ENCODE data around the gene LCP1. TPM values are rescaled to one million over a fixed set of nuclear protein-coding genes. Genes with fewer than 3 reads are reported as not detected.

Gene LCP1
- total and polyA plus RNA-seq, 4 donors, result 6.2 to 76.5 (median 55.4) TPM

DNA sequence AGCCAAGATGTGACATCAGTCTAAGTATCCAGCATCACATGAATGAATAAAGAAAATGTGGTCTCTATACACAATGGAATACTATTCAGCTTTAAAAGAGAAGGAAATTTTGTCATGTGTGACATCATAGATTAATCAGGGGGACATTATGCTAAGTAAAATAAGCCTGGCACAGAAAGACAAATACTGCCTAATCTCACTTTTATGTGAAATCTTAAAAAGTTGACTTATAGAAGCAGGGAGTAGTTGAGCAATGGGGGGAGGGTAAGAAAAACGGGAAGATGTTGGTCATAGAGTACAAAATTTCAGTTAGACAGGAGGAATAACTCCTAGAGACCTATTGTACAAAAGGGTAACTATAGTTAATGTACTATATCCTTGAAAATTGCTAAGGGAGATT lies 10.4 kb upstream of the LCP1 start:
- ATAC-seq (ENCODE audit: low FRiP score) (no peak), DNase-seq (no peak)

DNA sequence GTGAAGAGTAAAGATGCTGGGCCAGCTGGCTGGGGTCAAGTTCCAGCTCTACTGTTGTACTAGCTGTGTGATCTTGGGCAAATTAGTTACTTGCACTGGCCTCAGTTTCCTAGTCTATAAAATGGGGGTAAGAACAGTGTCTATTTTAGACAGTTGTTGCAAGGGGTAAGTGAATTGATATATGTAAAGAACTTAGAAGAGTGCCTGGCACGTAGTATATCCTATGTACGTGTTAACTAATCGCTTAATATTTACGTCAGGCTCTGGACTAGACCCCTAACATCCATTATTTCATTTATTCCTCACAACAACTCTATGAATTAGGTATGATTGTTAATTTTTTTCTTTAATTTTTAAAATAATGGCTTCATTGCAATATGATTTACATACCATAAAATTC lies 3.7 kb upstream of the LCP1 start:
- ATAC-seq (ENCODE audit: low FRiP score), result no peak
- H3K9me3 ChIP-seq (ENCODE audit: control insufficient read depth, low read length), result no peaks in the 10 kb centered on the region
- H3K27ac ChIP-seq (ENCODE audit: low read depth in 1 of 2, low read length in 2 of 2), result no peak overlapping the region
- no peak overlapping the region for H3K4me3 ChIP-seq (ENCODE audit: low read length in 2 of 2)
- WGBS, 2 donors, result 85 to 86% methylated on average over 4 of the region's 4 CpGs
- H3K4me1 ChIP-seq (ENCODE audit: control insufficient read depth in 1 of 2, insufficient read depth in 2 of 2, low read length in 2 of 2), result no peaks in the 10 kb centered on the region
- no peaks in the 10 kb centered on the region for H3K36me3 ChIP-seq (ENCODE audit: control insufficient read depth in 1 of 2, insufficient read depth in 2 of 2, low read length in 1 of 2)
- intact Hi-C loops (cut with DNase I), result no loop called here
- DNase-seq, result no peak
- peaks cover 0 to 3% of the 10 kb centered on the region in 2 donors for H3K27me3 ChIP-seq (ENCODE audit: control insufficient read depth in 1 of 2, insufficient read depth in 2 of 2, low read length in 1 of 2)

More for the DNA sequence above, 10.4 kb upstream of the LCP1 start:
- 26 to 39% methylated on average over 1 of the region's 1 CpG for WGBS, 2 donors
- H3K27ac ChIP-seq (ENCODE audit: low read depth in 1 of 2, low read length in 2 of 2), result no peak overlapping the region
- H3K9me3 ChIP-seq (ENCODE audit: control insufficient read depth, low read length), result no peaks in the 10 kb centered on the region
- intact Hi-C loops (cut with DNase I), result no loop called here
- no peaks in the 10 kb centered on the region for H3K4me1 ChIP-seq (ENCODE audit: control insufficient read depth in 1 of 2, insufficient read depth in 2 of 2, low read length in 2 of 2)
- H3K27me3 ChIP-seq (ENCODE audit: control insufficient read depth in 1 of 2, insufficient read depth in 2 of 2, low read length in 1 of 2), result no peaks in the 10 kb centered on the region
- H3K4me3 ChIP-seq (ENCODE audit: low read length in 2 of 2), result no peak overlapping the region
- no peaks in the 10 kb centered on the region for H3K36me3 ChIP-seq (ENCODE audit: control insufficient read depth in 1 of 2, insufficient read depth in 2 of 2, low read length in 1 of 2)

DNA sequence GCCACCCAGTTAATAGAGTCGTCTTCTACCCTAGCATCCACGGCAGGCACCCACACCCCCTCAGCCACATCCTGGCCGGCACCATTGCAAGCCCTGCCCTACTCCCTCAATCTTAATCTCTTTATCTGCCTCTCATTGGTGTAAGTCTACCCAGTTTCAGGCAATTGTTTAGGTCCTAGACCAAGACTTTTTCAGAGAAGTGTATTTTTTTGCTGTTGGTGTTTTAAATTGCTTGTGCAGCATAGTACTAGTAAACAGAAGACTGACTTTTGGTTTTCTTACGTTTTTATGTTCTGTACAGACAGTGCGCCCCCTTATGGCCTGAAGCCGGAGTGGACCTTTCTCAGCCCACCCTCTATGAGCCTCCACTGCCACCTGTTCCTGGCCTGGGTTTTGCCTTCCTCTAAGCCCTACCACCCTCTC lies 2.3 kb upstream of the LCP1 start:
- 30 to 38% methylated on average over 6 of the region's 6 CpGs for WGBS, 2 donors
- Histone ChIP-seq H3K27ac (ENCODE audit: low read depth in 1 of 2, low read length in 2 of 2) (no peak overlapping the region), H3K27me3 (ENCODE audit: control insufficient read depth in 1 of 2, insufficient read depth in 2 of 2, low read length in 1 of 2) (peaks cover 0 to 3% of the 10 kb centered on the region in 2 donors), H3K9me3 (ENCODE audit: control insufficient read depth, low read length) (no peaks in the 10 kb centered on the region), H3K4me3 (ENCODE audit: low read length in 2 of 2) (no peak overlapping the region), H3K36me3 (ENCODE audit: control insufficient read depth in 1 of 2, insufficient read depth in 2 of 2, low read length in 1 of 2) (no peaks in the 10 kb centered on the region), H3K4me1 (ENCODE audit: control insufficient read depth in 1 of 2, insufficient read depth in 2 of 2, low read length in 2 of 2) (no peaks in the 10 kb centered on the region)
- intact Hi-C loops (cut with DNase I), result no loop called here
- DNase-seq, result peak in 1 of 2 donors; percentile 64
- peak; percentile 54 for ATAC-seq (ENCODE audit: low FRiP score)

GRCh38 chr13:46183018-46183946 lies 1.3 kb upstream of the LCP1 start:
- Histone ChIP-seq H3K4me3 (ENCODE audit: low read length in 2 of 2) (no peak overlapping the region), H3K36me3 (ENCODE audit: control insufficient read depth in 1 of 2, insufficient read depth in 2 of 2, low read length in 1 of 2) (no peaks in the 10 kb centered on the region), H3K4me1 (ENCODE audit: control insufficient read depth in 1 of 2, insufficient read depth in 2 of 2, low read length in 2 of 2) (no peaks in the 10 kb centered on the region), H3K27me3 (ENCODE audit: control insufficient read depth in 1 of 2, insufficient read depth in 2 of 2, low read length in 1 of 2) (peaks cover 0 to 3% of the 10 kb centered on the region in 2 donors), H3K27ac (ENCODE audit: low read depth in 1 of 2, low read length in 2 of 2) (no peak overlapping the region), H3K9me3 (ENCODE audit: control insufficient read depth, low read length) (no peaks in the 10 kb centered on the region)
- no peak for ATAC-seq (ENCODE audit: low FRiP score)
- 79 to 81% methylated on average over 15 of the region's 15 CpGs for WGBS, 2 donors
- intact Hi-C loops (cut with DNase I), result no loop called here
- DNase-seq, result no peak

GRCh38 chr13:46182491-46182877 lies 507 bp upstream of the LCP1 start:
- 78 to 85% methylated on average over 2 of the region's 2 CpGs for WGBS, 2 donors
- Histone ChIP-seq H3K4me3 (ENCODE audit: low read length in 2 of 2) (no peak overlapping the region), H3K27me3 (ENCODE audit: control insufficient read depth in 1 of 2, insufficient read depth in 2 of 2, low read length in 1 of 2) (peaks cover 0 to 3% of the 10 kb centered on the region in 2 donors), H3K36me3 (ENCODE audit: control insufficient read depth in 1 of 2, insufficient read depth in 2 of 2, low read length in 1 of 2) (no peaks in the 10 kb centered on the region), H3K9me3 (ENCODE audit: control insufficient read depth, low read length) (no peaks in the 10 kb centered on the region), H3K4me1 (ENCODE audit: control insufficient read depth in 1 of 2, insufficient read depth in 2 of 2, low read length in 2 of 2) (no peaks in the 10 kb centered on the region), H3K27ac (ENCODE audit: low read depth in 1 of 2, low read length in 2 of 2) (no peak overlapping the region)
- DNase-seq (no peak), ATAC-seq (ENCODE audit: low FRiP score) (no peak)
- intact Hi-C loops (cut with DNase I), result no loop called here

DNA sequence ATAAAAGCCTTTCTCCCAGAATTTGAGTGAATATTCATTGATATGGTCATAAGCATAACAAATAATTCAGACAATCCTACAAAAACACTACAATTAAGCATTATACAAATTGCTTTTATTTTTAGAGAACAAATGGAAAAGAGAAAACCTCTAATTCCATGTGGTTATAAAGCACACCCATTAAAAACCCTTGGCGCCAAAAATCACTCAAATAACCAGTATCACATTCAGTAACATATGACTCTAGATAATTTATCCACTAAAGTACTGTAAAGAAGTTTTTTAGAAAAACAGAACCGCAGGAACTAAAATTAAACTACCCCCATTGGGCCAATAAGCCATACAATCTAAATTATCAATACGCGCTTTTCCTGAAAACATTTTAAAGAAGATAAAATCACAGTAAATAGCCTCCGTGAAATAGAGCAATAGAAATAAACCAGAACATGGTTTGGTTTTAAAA lies 569 bp downstream of the LCP1 start:
- Histone ChIP-seq H3K27me3 (ENCODE audit: control insufficient read depth in 1 of 2, insufficient read depth in 2 of 2, low read length in 1 of 2) (peaks cover 0 to 3% of the 10 kb centered on the region in 2 donors), H3K4me3 (ENCODE audit: low read length in 2 of 2) (no peak overlapping the region), H3K27ac (ENCODE audit: low read depth in 1 of 2, low read length in 2 of 2) (no peak overlapping the region), H3K4me1 (ENCODE audit: control insufficient read depth in 1 of 2, insufficient read depth in 2 of 2, low read length in 2 of 2) (no peaks in the 10 kb centered on the region), H3K9me3 (ENCODE audit: control insufficient read depth, low read length) (no peaks in the 10 kb centered on the region), H3K36me3 (ENCODE audit: control insufficient read depth in 1 of 2, insufficient read depth in 2 of 2, low read length in 1 of 2) (no peaks in the 10 kb centered on the region)
- 81 to 88% methylated on average over 5 of the region's 5 CpGs for WGBS, 2 donors
- DNase-seq (no peak), ATAC-seq (ENCODE audit: low FRiP score) (no peak)
- intact Hi-C loops (cut with DNase I), result no loop called here

- no peak overlapping the region for H3K27ac ChIP-seq (ENCODE audit: low read depth in 1 of 2, low read length in 2 of 2)
Measured at GRCh38 chr13:46179969-46180763, 1.8 kb downstream of the LCP1 start.

DNA sequence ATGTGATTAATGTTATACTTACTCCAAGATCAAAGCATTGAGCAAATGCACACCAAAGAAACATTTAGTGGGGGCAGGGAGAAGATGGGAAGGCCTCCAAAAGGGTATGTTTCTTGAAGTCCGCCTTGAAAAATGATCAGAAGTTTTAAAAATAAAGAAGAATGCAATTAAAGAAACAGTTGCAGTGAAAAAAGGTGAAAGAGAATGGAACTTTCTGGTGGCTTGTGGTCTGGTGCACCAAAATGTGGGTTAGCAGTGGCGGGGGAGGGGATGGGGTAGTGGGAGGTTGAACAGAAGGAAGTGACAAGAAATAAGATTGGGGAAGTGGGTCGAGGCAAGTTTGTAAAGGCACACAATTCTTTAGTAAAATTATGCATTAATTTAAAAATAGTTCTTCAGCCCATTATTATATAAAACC lies 2.5 kb downstream of the LCP1 start:
- WGBS, 2 donors, result 60 to 70% methylated on average over 3 of the region's 3 CpGs
- Histone ChIP-seq H3K27me3 (ENCODE audit: control insufficient read depth in 1 of 2, insufficient read depth in 2 of 2, low read length in 1 of 2) (no peaks in the 10 kb centered on the region), H3K9me3 (ENCODE audit: control insufficient read depth, low read length) (no peaks in the 10 kb centered on the region), H3K36me3 (ENCODE audit: control insufficient read depth in 1 of 2, insufficient read depth in 2 of 2, low read length in 1 of 2) (no peaks in the 10 kb centered on the region), H3K27ac (ENCODE audit: low read depth in 1 of 2, low read length in 2 of 2) (no peak overlapping the region), H3K4me1 (ENCODE audit: control insufficient read depth in 1 of 2, insufficient read depth in 2 of 2, low read length in 2 of 2) (no peaks in the 10 kb centered on the region), H3K4me3 (ENCODE audit: low read length in 2 of 2) (no peak overlapping the region)
- no peak for ATAC-seq (ENCODE audit: low FRiP score)
- intact Hi-C loops (cut with DNase I), result no loop called here
- peak in 1 of 2 donors; percentile 85 for DNase-seq

More at GRCh38 chr13:46179969-46180763, 1.8 kb downstream of the LCP1 start:
- intact Hi-C loops (cut with DNase I), result no loop called here
- no peaks in the 10 kb centered on the region for H3K4me1 ChIP-seq (ENCODE audit: control insufficient read depth in 1 of 2, insufficient read depth in 2 of 2, low read length in 2 of 2)
- DNase-seq, result no peak
- H3K27me3 ChIP-seq (ENCODE audit: control insufficient read depth in 1 of 2, insufficient read depth in 2 of 2, low read length in 1 of 2), result peaks cover 0 to under 1% of the 10 kb centered on the region in 2 donors
- no peak for ATAC-seq (ENCODE audit: low FRiP score)
- H3K36me3 ChIP-seq (ENCODE audit: control insufficient read depth in 1 of 2, insufficient read depth in 2 of 2, low read length in 1 of 2), result no peaks in the 10 kb centered on the region
- no peak overlapping the region for H3K4me3 ChIP-seq (ENCODE audit: low read length in 2 of 2)
- no peaks in the 10 kb centered on the region for H3K9me3 ChIP-seq (ENCODE audit: control insufficient read depth, low read length)
- 71 to 75% methylated on average over 5 of the region's 5 CpGs for WGBS, 2 donors
